ENCODE results near the gene NTRK2.

The NTRK2 gene

DNA sequence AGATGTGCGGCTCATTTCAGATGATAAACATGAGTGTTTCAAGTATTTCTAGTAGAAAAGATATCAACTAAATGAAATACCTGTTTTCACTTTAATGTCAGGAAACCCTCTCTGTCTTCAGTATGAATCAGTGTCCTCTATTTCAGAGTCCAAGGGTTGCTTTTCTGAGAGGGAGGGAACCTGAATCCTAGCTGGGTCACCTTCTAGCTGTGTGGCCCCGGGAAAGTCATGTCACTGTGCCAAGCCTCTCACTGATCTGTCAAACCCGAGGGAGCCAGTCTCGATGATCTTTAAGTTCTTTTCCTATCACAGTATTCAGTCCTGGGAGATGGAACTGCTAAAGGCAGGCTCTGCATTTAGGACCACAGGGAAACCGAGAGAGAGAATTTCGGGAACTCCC, 258.9 kb downstream of the NTRK2 start:
- TF ChIP-seq, protein P1, sequence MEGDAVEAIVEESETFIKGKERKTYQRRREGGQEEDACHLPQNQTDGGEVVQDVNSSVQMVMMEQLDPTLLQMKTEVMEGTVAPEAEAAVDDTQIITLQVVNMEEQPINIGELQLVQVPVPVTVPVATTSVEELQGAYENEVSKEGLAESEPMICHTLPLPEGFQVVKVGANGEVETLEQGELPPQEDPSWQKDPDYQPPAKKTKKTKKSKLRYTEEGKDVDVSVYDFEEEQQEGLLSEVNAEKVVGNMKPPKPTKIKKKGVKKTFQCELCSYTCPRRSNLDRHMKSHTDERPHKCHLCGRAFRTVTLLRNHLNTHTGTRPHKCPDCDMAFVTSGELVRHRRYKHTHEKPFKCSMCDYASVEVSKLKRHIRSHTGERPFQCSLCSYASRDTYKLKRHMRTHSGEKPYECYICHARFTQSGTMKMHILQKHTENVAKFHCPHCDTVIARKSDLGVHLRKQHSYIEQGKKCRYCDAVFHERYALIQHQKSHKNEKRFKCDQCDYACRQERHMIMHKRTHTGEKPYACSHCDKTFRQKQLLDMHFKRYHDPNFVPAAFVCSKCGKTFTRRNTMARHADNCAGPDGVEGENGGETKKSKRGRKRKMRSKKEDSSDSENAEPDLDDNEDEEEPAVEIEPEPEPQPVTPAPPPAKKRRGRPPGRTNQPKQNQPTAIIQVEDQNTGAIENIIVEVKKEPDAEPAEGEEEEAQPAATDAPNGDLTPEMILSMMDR (IDR thresholded peaks at IDR 0.05; ENCODE audit: extremely low read depth, missing control alignments) = no peak
- DNase-seq (ENCODE audit: low spot score) = no peak

DNA sequence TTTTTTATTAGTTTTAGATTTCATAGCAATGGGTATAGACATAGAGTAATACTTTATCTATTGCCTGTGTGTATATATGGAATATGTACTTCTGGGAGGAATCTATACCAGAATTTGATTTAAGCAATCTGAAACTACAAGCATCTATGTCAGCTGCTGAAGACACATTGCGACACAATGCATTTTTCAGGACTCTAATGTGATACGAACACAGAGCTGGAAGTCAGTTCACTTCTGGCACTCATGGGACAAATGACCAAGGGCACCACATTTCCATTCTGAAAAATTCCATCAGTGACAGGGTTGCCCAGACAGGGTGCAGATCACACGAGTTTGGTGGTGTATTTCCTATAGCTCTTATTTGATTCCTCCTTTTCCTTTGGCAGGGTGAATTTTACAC, 259.5 kb downstream of the NTRK2 start:
- TF ChIP-seq, protein P1 (IDR thresholded peaks at IDR 0.05; ENCODE audit: extremely low read depth, missing control alignments) = no peak
- no peak for DNase-seq (ENCODE audit: low spot score)

DNA sequence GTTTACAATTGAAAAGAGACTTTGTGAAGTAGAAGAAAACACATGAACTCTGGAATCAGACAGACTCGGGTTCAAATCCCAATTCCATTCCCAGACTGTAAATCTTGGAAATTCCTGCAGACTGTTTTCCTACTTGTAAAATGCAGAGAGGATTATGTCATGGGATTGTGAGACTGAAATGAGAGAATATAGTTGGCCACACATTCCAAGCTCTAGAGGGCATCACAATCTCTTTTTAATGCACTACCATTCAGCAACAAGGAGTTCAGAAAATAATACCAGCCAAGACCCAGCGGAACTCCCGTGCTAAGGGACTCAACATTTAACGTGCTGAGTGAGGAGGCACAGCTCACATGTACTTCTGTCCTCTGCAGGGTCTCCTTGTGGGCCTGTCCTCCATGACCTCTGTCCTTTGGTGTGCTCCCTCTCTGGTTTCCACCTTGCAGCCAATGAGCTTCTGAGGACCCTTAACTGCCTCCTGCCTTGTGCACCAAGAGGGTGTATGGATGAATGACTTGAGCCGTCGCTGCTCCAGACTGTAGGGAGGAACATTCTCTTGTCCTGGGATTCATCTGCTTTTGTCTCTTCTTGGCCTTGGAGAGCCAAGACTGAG, 263.5 kb downstream of the NTRK2 start:
- TF ChIP-seq, protein P1 (IDR thresholded peaks at IDR 0.05; ENCODE audit: extremely low read depth, missing control alignments) = no peak
- no peak for DNase-seq (ENCODE audit: low spot score)

DNA sequence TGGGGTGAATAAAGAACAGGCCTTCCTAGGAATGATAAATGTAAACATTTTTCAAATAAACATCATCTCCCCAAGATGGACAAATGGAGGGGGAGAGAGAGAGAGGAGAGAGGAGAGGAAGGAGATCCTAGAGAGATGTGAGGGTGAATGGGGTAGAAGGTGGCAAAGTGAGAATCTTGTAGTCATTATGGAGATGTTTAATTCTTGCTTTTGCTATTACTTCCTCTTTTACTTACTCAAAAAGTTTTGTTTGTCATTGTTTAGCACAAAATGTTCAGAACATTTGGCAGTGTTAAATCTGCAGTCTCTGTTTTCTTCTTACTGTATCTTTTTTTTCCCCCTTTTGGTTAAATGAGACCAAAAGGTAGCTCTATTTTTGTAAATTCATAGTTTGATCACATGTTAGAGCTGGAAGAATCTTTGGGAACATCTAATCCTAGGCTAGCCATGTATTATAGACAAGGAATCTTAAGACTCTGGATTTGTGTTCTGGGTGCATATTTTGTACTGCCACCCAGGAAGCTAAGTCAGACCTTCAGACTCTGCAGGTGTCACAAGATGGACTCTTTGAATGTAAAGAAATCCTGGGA, 266.1 kb downstream of the NTRK2 start:
- TF ChIP-seq, protein P1 (IDR thresholded peaks at IDR 0.05; ENCODE audit: extremely low read depth, missing control alignments) = no peak
- no peak for DNase-seq (ENCODE audit: low spot score)

DNA sequence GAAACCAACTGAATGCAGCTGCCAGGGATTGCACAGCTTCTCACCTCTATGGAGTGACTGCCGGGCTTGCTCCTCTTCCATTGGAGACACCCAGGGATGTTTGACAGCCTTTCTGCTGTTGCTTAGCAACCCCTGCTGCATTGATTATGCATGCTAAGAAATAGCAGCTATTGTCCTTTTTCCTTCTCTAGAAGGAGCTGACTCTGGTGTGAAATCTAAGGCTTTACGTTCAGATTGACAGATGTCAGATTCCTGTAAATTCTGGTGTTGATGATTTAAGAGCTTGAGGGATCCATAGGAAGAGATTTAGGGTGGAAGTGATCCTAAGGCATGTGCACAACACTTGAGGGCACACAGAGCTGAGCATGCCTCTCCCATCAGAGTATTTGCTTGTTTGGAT, 267.7 kb downstream of the NTRK2 start:
- no peak for DNase-seq (ENCODE audit: low spot score)
- TF ChIP-seq, protein P1 (IDR thresholded peaks at IDR 0.05; ENCODE audit: extremely low read depth, missing control alignments) = no peak

DNA sequence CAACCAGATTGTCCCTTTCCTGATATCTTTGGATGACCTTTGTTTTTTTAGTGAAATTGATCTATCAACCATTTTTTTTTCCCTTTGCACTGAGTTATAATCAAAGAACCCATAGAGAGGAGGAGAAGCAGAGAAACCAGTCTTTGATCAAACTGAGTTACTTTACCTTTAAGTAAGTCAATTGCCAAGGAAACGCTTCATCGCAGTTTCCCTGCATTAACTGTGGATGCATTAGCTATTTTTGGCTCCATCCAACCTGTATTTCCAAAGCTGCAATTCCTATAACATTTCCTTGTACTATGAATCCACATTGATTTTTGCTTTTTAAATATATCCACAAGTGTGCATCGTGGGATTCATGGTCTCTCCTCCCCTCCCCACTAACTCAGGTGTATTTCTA, 268.1 kb downstream of the NTRK2 start:
- TF ChIP-seq, protein P1 (IDR thresholded peaks at IDR 0.05; ENCODE audit: extremely low read depth, missing control alignments) = no peak

DNA sequence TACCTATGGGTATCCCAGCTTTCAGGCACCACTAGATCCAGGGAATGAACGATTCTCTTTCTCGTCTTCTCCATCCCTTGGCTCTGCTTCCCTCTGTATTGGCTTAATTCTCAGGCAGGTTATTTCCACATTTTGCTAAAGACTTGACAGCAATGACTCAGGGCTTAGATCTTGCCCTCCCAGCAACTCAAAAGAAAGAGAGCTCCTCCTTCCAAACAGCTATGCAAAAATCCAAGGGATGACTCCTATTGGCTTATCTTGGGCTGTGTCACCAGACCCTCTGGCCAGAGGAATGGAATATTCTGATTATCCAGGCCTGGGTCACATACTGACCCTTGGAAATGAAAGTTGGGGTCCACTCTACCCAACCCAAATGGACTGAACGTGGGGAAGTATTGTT, 270.2 kb downstream of the NTRK2 start:
- TF ChIP-seq, protein P1 (IDR thresholded peaks at IDR 0.05; ENCODE audit: extremely low read depth, missing control alignments) = no peak
- no peak for DNase-seq (ENCODE audit: low spot score)

More for the DNA sequence above, 268.1 kb downstream of the NTRK2 start:
- no peak for DNase-seq (ENCODE audit: low spot score)

All from GM20000 (cell line).